Neuron (in vitro differentiated cells): ENCODE measurements around the gene NFATC1.

Experiments used
- H2AFZ ChIP-seq: one replicate; pipeline ENCODE4 v1.6.1; 2013; ENCODE audit warnings: low read depth, mild to moderate bottlenecking, inconsistent platforms, low read length, moderate library complexity
- H3K27me3 ChIP-seq: one replicate; pipeline ENCODE4 v1.6.1; 2013; ENCODE audit warnings: low read length; ENCODE audit not compliant: insufficient read depth
- H3K36me3 ChIP-seq: one replicate; pipeline ENCODE4 v1.6.1; 2013; ENCODE audit warnings: low read length; ENCODE audit not compliant: insufficient read depth
- H3K4me1 ChIP-seq: one replicate; pipeline ENCODE4 v1.6.1; 2013; ENCODE audit warnings: low read length; ENCODE audit not compliant: insufficient read depth
- H3K4me3 ChIP-seq: 2 replicates; pipeline ENCODE4 v1.5.1; 2013; ENCODE audit warnings: mild to moderate bottlenecking, low read length, moderate library complexity
- H3K9me3 ChIP-seq: one replicate; pipeline ENCODE4 v1.6.1; 2013; ENCODE audit warnings: low read length

The NFATC1 gene

DNA sequence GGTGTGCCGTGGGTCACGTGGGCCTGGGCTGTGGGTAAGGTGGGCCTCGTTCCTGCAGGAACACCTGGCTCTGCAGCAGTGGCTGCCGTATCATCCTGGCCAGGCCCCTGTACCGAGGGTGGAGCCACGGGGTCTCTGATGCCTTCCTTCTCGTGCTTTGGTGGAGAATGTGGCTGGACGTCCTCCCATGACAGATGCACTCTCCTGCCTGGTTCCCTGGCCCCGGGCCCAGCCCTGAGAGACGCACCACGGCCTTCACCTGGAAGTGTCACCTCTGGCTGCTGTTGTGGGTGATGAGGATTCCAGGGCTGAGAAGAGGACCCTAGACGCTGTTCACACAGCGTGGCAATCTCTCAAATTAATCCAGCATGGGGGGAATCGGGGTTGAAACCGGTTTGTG lies 49.5 kb downstream of the NFATC1 start:
- H3K4me3 ChIP-seq, result no peak overlapping the region
- no peaks in the 10 kb centered on the region for H3K9me3 ChIP-seq
- no peaks in the 10 kb centered on the region for H3K27me3 ChIP-seq
- H3K4me1 ChIP-seq, result no peaks in the 10 kb centered on the region
- no peak overlapping the region for H2AFZ ChIP-seq
- no peaks in the 10 kb centered on the region for H3K36me3 ChIP-seq

DNA sequence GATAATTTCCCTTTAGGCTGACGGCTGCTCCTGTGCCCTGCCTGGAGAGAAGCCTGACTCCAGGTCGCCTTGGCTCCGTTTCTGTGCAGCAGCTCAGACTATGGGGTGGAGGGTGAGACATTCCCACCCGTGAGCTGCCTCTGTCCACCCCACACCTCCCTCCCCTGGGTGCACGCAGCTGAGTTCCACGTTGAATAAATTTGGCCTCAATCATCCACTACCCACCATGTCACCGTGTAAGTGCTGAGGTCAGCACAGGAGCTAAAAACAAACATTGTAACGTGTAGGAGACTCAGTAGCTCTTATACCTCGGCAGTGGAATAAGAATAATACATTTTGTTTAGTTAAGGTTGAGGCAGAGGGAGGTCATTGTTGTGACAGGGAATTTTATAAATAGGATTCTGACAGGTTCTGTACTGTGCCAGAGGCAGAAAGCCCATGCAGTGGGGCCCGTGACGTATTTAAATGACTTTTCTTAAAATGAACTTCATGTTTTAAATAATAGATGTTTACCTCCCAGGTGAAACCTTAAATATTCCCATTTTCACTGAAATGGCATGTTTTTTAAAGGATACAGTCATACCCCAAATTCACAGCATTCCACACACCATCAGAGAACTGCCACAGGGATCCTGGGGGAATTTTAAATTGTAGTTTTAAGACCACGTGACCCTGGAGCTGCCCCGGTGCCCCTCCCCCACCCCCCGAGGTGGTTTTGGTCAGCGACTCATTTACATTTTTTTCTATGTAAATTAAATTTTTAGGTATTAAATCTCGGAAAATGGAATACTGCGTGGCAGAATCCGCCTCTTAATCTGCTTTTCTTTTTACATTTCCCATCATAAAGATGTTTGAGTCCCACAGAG lies 50.2 kb downstream of the NFATC1 start:
- Histone ChIP-seq H2AFZ (no peak overlapping the region), H3K36me3 (no peaks in the 10 kb centered on the region), H3K4me3 (no peak overlapping the region), H3K9me3 (no peaks in the 10 kb centered on the region), H3K4me1 (no peaks in the 10 kb centered on the region), H3K27me3 (no peaks in the 10 kb centered on the region)

GRCh38 chr18:79446931-79447330 lies 51.2 kb downstream of the NFATC1 start:
- H3K9me3 ChIP-seq, result no peaks in the 10 kb centered on the region
- H3K4me3 ChIP-seq, result no peak overlapping the region
- H3K27me3 ChIP-seq, result no peaks in the 10 kb centered on the region
- H3K4me1 ChIP-seq, result no peaks in the 10 kb centered on the region
- H3K36me3 ChIP-seq, result no peaks in the 10 kb centered on the region
- H2AFZ ChIP-seq, result no peak overlapping the region

- H2AFZ ChIP-seq, result no peak overlapping the region
- no peaks in the 10 kb centered on the region for H3K4me1 ChIP-seq
Observed at GRCh38 chr18:79447703-79448367, 52.1 kb downstream of the NFATC1 start.

DNA sequence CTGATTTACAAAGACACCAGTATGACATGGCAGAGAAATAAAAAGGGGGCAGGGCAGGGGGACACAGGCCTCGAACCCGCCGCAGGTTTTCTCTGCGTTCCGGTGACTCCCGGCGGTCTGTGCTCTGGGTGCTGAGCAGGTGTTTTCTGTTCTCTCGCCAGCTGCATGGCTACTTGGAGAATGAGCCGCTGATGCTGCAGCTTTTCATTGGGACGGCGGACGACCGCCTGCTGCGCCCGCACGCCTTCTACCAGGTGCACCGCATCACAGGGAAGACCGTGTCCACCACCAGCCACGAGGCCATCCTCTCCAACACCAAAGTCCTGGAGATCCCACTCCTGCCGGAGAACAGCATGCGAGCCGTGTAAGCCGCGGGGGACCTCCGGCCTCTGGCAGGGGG lies 52.9 kb downstream of the NFATC1 start:
- Histone ChIP-seq H2AFZ (no peak overlapping the region), H3K27me3 (no peaks in the 10 kb centered on the region), H3K4me1 (no peaks in the 10 kb centered on the region), H3K36me3 (no peaks in the 10 kb centered on the region), H3K4me3 (no peak overlapping the region), H3K9me3 (no peaks in the 10 kb centered on the region)

More at GRCh38 chr18:79447703-79448367, 52.1 kb downstream of the NFATC1 start:
- no peak overlapping the region for H3K4me3 ChIP-seq
- no peaks in the 10 kb centered on the region for H3K27me3 ChIP-seq
- H3K36me3 ChIP-seq, result no peaks in the 10 kb centered on the region
- no peaks in the 10 kb centered on the region for H3K9me3 ChIP-seq

DNA sequence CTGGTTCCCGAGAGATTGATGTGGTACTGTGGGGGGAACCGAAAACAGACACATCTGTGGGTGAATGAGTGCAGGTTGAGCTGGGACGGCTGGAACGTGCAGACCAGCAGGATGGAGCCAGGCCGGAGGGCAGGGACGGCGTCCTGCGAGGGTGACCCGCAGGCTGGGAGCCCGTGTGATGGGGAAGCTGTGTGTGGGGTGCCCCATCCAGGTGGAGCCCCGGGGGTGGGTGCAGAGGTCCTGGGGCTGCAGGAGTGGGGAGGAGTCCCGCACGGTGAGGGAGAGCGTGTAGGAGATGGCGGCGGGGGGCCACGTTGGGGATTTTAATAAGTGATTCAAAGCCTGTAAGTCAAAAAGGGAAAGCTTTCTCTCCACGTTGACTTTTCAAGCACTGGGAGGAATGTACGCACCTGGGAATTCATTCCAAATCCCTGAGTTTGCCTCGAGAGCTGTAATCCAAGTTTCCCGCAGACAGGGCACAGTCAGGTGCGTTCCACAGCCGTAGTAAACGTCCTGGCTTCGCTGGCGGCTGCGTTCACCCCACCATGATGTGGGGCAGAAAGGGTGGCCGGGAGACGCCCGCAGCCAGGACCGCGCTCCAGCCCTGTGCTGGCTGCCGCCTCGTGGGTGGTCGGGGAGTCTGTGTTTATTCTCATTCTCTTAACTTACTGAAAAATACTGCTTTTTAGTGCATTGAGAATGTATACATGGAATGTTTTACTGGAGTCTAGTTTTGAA lies 54.0 kb downstream of the NFATC1 start:
- H3K36me3 ChIP-seq, result no peaks in the 10 kb centered on the region
- no peak overlapping the region for H2AFZ ChIP-seq
- H3K27me3 ChIP-seq, result no peaks in the 10 kb centered on the region
- H3K4me1 ChIP-seq, result no peaks in the 10 kb centered on the region
- H3K9me3 ChIP-seq, result no peaks in the 10 kb centered on the region
- no peak overlapping the region for H3K4me3 ChIP-seq

DNA sequence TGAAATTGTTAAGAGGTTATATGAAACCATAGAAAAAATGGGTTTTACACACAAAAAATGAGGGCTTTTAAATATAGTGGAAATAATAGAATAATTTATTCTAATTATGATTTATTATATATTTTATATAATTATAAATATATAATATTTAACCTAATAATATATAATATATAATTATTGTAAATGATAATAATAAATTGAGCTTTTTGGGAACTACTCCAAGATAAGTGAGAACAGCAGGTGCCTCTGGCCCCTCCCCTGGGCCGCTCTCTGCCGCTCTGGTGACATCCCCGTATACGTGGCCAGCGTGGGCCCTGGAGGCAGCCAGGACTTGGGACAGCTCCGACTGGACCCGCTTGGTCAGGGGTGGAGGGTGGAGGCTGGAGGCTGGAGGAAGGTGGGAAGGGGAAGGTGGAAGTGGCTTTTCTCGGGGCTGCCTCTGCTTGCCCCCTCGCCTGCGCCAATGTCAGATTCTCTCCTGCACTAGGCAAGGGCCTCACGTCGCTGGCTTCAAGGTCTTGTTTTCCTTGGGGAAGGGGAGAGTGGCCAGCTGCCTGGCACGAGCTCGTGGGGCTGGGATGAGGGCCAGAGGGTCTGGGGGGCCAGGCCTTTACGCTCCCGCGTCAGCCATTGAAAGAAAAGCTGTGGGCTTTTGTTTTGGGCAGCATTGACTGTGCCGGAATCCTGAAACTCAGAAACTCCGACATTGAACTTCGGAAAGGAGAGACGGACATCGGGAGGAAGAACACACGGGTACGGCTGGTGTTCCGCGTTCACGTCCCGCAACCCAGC lies 54.8 kb downstream of the NFATC1 start:
- Histone ChIP-seq H3K27me3 (no peaks in the 10 kb centered on the region), H3K36me3 (no peaks in the 10 kb centered on the region), H3K4me3 (no peak overlapping the region), H3K4me1 (no peaks in the 10 kb centered on the region), H2AFZ (no peak overlapping the region), H3K9me3 (no peaks in the 10 kb centered on the region)

DNA sequence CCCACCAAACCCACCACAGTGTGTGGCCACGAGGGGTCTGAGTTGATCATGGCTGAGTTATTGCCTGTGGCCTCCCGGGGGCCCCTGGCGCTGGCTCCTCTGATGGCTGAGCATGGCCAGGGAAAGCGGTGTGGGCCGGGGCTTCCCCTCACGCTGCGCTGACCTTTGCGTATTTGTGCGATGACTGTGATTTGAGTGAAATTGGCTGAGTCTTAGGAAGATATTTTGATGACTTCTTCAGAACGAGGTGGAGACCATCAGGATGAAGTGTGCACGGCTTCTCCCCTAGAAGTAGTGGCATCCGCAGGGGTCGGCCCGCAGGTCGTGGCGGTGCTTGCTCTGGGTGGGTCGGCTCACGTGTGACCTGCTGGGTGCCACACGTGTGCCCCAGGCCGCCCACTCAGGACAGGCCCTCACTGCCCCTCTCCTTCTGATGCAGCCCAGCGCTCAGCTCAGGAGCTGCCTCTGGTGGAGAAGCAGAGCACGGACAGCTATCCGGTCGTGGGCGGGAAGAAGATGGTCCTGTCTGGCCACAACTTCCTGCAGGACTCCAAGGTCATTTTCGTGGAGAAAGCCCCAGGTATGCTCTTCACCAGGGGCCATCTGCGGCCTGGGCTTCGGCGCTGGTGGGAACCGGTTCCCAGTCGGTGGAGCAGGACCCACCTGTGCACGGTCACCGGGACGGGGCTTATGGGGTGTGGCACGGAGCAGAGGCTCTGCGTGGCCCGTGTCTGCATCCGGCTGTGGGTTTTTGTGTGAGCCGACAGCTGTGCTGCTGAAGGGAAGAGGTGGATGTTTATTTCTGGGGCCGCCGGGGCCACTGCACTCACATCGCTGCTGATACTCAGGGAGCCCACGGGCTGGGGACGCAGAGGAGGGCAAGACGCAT lies 55.8 kb downstream of the NFATC1 start:
- no peaks in the 10 kb centered on the region for H3K27me3 ChIP-seq
- H3K4me3 ChIP-seq, result no peak overlapping the region
- no peaks in the 10 kb centered on the region for H3K9me3 ChIP-seq
- no peaks in the 10 kb centered on the region for H3K4me1 ChIP-seq
- H3K36me3 ChIP-seq, result no peaks in the 10 kb centered on the region
- no peak overlapping the region for H2AFZ ChIP-seq

DNA sequence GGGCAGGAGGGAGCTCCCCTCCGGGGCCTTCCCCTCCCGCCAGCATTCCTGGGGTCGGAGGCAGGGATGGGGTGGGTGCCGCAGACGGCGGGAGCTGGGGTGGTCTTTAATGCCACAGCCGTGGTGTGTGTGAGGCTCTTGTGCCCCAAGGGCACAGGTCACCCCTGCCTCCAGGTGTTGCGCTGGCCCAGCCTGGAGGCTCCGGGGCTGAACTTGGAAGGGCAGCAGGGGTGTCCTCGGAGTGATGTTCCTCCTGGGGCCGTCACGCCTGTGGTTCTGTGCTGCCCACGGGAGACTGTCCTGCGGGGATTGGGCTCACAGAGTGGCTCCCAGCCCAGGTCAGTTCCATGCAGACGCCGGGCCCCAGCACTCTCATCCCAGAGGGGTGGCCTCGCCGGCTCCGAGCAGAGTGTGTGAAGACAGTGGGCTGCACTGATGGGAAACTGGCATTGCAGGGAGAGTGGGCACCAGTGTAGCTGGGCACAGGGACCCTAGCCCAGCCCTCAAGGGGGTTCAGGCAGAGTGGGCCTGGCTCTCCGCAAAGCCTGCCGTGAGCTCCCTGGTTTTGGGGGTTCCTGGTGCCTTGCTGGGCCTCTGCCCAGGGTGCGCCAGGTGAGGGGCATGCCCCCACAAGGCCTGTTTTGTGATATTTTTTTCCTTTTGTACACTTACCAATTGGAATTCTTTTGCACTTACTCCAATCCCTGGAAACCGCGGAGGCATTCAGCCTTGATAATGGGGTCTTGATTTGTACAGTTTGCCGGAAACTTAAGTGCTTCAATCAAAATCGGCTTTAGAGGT lies 56.7 kb downstream of the NFATC1 start:
- no peak overlapping the region for H3K4me3 ChIP-seq
- no peak overlapping the region for H2AFZ ChIP-seq
- H3K27me3 ChIP-seq, result no peaks in the 10 kb centered on the region
- H3K36me3 ChIP-seq, result no peaks in the 10 kb centered on the region
- no peaks in the 10 kb centered on the region for H3K9me3 ChIP-seq
- H3K4me1 ChIP-seq, result no peaks in the 10 kb centered on the region

DNA sequence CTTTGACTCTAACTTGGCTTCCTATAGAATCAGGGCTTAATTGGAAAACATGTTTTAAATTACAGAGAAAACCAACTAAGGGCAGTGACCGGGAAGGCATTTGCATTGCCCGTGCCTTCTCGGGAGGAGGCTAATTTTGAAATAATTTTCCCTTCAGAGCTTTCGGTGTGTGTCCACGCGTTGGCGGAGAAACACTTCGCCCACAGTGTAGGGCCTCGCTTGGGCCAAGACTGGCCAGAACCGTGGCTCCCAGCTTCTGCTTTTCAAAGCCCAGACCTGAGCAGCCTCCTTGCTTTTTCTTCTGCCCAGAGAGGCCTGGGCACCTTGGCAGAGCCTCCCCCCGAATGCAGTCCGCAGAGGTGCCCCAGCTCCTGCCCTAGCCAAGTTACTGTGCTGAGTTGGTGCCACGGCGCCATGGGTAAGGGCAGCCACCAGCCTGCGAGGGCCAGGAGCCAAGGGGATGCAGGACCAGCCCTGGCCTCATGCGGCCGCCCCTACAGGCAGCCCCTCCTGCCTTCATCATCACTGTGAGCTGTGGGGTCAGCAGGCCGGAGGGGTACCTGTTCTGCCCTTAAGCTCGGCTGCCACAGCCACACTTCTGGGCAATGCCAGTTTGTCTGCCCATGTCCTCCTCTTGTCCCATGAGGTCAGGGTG lies 57.4 kb downstream of the NFATC1 start:
- H2AFZ ChIP-seq, result no peak overlapping the region
- H3K9me3 ChIP-seq, result no peaks in the 10 kb centered on the region
- no peaks in the 10 kb centered on the region for H3K4me1 ChIP-seq
- H3K4me3 ChIP-seq, result no peak overlapping the region
- H3K27me3 ChIP-seq, result no peaks in the 10 kb centered on the region
- no peaks in the 10 kb centered on the region for H3K36me3 ChIP-seq
